Measurements from ENCODE around the gene SMYD3.
"Not testable (repeated sequence)": the region's sequence is repeated elsewhere in the genome, so short reads cannot be mapped to it uniquely, and the experiment has no call there.

SMYD3 gene

GRCh38 chr1:245776694-245777332 is 730.3 kb downstream of the SMYD3 start:
- no peak for DNase-seq

DNA sequence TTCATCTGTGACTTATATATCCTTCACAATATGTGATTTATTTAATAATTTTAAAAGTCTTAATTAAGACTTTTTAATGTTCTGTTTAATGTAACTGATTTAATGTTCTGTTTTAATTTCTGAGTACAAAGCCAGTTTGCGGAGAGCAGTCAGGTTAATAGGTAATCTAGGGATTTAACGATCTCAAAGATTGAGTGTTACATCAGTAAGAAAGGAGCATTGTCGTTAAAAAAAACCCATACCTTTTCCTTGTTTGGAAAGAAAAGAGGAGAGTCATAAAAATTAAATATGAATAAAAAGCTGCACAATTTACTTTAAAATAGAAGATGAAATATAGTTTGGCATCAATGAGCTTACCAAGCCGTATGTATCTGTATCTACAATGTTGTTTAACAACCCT is 730.9 kb downstream of the SMYD3 start:
- no peak for DNase-seq

- DNase-seq = not testable (repeated sequence)
These were observed 732.1 kb downstream of the SMYD3 start for GRCh38 chr1:245774931-245775330.

DNA sequence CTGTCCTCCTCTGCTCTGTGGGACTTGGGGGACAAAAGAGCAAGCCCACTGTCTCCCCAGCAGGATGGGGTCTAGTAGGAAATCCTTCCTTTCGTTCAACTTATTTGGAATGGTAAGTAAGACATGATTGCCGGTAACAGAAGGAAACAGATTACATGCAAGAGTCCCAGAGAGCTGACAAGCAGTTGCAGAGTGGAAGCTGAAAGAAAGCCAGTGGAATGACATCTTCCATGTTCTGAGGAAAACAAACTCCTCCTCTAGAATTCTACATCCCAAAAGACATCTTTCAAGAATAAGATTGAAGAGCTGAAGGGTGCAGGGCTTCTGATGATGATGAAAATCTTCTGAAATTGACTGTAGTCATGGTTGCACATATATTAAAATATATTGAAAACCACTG is 732.9 kb downstream of the SMYD3 start:
- DNase-seq = no peak

GRCh38 chr1:245773344-245773743 is 733.7 kb downstream of the SMYD3 start:
- no peak for DNase-seq

- no peak for DNase-seq
These were observed 734.3 kb downstream of the SMYD3 start for GRCh38 chr1:245772739-245773138.

- DNase-seq = no peak
These were observed 734.8 kb downstream of the SMYD3 start for GRCh38 chr1:245772325-245772724.

DNA sequence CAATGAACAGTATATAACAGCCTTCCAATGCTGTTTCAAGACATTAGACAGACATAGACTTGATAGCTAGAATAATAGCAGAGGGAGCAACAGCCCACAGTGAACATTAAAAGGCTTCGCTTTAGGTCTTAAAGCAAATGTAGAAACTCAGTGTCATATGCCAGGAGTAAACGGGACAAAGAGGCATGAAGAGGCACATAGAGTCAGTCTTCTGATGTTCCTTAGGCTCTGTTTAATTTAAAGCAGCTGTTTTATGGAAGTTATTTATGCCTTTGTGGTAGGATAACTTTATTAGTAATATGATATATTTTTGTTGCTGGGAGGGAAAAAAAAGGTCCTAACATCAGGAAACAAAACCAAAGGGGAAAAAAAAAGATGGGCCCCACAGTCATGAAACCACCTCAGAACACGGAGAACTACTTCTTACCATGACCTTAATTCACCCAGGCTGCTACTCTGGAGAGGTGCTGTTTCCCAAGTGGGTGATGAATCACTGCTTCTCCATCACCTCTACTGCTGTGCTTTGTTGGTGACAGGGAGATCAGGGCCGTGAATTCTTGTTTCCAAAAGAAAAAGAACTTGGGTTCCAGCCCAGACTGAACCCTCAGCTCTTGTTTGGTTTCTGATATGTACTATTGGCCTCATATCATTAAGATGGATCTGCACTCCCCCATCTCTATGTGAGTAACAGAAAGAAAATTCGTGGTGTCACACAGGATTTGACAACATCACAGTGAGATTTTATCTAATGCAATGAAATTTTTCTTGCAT is 735.4 kb downstream of the SMYD3 start:
- no peak for DNase-seq

- DNase-seq = no peak
These were observed 736.9 kb downstream of the SMYD3 start for GRCh38 chr1:245770156-245770555.

DNA sequence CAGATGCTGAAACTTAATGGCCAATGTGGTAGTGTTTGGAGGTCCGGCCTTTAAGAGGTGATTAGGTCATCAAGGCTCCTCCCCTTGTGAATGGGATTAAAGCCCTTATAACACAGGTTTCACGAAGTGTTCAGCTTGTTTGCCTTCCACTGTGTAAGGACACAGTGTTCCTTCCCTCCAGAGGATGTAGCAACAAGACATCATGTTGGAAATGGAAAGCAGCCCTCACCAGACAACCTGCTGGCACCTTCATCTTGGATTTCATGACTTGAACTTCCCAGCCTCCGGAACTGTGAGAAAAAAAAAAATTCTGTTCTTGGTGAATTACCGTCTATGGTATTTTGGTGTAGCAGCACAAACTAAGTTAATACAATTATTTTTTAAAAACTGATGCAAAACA is 738.5 kb downstream of the SMYD3 start:
- no peak for DNase-seq

DNA sequence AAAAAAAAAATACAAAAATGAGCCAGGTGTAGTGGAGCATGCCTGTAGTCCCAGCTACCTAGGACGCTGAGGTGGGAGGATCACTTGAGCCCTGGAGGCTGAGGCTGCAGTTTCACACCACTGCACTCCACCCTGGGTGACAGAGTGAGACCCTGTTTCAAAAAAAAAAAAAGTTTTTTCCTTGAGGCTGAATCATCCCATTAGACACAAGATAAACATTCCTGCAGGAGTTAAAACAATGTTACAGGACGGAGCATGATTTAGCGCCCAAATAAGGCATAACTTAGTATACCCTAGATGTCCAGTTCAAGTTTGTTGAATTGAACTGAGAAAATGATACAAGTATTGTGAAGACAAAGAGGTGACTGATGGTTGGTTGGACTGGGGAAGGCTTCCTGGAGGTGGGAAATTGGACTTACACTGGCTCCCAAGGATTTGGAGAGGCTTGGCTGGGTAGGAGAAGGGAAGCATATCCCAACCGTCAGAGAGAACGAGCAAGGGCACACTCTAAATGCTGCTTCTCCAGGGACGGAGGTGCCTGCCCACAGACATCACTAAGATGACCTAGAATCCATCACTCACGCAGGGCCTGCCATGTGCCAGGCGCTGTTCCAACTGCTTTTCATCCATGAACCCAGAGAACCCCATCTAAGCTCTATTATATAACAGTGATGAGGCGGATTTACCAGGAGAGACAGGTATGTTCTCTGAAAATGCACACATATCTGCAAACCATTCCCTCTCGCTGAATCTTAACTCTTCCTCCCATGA is 741.7 kb downstream of the SMYD3 start:
- no peak for DNase-seq

DNA sequence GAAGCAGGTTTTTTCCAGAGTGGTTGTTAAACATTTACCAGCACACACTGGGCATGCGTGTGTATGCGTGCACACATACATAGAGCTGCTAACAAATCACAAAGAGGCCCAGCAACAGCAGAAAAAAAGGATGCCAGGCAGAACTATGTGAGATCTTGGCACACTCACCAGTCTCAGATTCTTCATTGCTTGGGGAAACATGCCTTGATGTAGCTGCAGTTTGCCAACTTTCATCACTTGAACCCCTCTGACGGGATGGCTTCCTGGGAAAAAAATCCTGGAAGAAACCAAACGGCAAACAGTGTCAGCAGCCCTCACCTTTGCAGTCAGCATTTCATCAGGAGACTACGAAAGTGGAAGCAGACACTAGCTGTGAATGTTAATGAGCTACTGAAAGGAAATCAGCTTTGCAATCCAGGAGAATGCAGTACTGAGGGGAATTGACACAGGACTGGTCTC is 743.2 kb downstream of the SMYD3 start:
- no peak for DNase-seq

- DNase-seq = no peak
These were observed 744.6 kb downstream of the SMYD3 start for GRCh38 chr1:245762396-245762910.

DNA sequence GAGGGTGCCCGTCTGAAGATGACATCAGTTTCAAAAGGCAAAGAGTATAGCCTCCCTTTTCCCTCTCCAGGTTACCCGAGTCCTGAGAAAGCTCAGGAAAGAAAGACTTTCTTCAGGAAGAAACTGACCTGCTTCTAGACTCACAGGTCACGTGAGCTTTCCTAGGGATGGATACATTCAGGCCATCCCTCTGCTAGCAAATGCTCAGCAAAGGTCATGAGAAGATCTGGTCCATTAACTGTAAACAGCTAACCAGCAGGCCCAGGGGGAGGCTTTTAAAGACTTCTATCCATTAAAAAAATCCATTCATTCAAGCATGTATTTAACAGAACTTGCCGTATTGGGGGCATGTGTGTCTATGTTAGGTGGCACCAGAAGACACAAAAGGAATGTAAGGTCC is 746.8 kb downstream of the SMYD3 start:
- no peak for DNase-seq

DNA sequence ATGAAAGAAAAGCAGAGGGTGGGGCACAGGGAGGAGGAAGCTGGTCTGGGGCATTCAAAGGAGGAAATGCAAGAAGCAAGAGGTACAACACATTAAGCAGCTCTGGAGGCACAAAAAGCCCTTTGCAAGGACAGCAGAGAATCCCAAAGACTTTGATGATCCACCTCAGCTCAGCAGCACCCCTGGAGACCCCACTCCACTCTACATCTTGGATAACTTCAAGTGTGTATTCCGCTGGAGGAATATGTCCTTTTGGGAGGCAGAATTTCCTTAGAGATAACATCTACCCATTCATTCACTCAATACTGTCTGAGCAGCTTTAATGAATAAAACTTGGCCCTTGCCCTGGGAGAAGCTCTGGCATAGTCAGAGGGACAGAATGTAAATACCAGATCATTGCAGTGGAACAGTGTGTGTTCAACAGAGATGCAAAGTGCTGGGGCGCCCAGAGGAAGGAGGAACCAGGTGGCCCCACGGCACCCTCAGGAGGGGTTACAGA is 752.6 kb downstream of the SMYD3 start:
- DNase-seq = no peak

DNA sequence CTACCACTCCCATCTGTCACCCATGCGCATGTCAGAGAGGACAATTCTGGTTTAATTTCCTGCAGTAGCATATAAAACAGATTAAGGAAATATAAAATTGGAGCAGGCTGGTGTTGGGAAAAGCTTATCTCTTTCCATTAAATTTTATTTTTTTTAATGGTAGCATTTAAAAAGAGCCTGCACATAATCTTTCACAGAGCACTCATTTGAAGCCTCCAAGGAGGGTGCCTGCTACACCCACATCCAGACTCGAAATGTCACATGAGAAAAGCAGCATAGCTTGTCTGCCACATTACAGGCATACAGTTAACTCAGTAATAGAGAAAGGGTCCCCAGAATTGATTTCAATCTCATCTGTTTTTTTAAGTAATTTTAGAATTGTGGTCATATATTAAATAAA is 753.3 kb downstream of the SMYD3 start:
- DNase-seq = no peak

- no peak for DNase-seq
These were observed 754.5 kb downstream of the SMYD3 start for GRCh38 chr1:245752561-245752960.

DNA sequence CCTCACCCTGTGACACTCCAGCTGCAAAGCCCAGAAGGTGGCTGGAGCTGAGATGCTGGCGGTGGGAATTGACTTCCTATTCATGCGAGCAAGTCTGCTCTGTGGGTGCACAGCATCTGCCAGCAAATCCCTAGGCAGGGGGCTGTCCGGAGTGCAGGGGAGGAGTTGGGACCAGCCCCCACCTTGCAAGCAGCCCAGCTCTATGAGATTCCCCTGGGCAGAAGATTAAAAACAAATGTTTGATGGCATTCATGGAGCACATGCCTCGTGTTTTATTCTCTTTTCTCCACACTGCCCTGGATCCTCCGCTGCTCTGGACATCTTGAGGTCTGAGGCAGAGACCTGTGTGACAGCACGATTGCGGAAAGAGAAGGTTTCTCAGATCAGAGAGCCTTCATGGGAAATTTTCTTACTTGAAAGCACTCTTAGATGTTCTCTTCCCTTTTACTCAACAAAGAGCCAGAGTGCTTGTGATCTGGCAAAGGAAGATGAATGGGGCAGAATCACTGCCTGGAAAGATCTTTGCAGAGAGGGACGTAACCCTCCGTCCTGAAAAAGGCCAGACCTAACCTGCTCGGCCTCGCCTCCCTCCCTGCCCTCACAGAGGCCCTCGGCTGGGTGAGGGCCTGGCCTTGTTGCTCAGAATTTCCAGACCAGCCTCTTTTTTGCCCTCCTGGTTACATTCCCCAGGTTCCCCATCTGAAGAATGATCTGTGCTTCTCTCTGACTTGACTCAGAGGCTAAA is 755.2 kb downstream of the SMYD3 start:
- no peak for DNase-seq

DNA sequence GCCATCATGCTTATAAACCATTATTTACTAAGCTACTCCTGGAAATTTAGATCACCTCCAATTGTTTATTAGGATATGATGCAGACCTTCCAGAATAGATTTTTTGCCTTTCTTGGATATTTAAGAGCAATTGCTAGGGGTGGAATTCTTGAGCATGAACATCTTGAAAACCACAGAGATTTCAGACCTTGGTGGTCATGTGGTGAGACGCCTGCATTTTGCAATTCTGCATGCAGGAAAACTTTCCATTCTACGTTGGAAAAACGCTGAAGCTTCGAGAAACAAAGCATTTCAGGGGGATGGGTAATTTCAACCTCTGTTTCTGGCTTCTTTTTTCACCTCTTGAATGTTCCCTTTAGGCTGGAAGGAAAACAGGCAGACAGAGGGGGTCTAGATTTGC is 756.0 kb downstream of the SMYD3 start:
- no peak for DNase-seq

DNA sequence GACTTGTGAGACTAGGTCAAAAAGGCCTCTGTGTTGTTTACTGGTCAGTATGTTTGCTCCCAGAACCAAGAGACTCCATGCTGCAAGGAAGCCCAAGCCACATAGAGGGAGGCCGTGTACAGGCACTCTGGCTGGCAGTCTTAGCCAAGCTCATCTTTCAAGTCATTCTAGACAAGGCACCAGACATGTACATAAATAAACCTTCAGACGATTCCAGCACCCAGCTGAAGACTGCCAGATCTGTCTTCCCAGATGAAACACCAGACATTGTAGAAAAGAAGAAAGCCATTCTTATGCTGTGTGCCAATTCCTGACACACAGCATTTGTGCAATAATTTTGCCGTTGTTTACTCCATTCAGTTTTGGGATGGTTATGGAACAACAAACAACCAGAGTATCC is 756.8 kb downstream of the SMYD3 start:
- DNase-seq = no peak

GRCh38 chr1:245749053-245749452 is 758.0 kb downstream of the SMYD3 start:
- DNase-seq = no peak

- no peak for DNase-seq
These were observed 758.4 kb downstream of the SMYD3 start for GRCh38 chr1:245748646-245749045.

- no peak for DNase-seq
These were observed 758.8 kb downstream of the SMYD3 start for GRCh38 chr1:245748240-245748639.

All from femur (tissue), 1 donor.